ENCODE measurements around the gene CRABP1. TPM values are rescaled to one million over a fixed set of nuclear protein-coding genes. Genes with fewer than 3 reads are reported as not detected.

Gene CRABP1
- polyA plus RNA-seq, 1 donor from 2014 or later, result 7.0 TPM

DNA sequence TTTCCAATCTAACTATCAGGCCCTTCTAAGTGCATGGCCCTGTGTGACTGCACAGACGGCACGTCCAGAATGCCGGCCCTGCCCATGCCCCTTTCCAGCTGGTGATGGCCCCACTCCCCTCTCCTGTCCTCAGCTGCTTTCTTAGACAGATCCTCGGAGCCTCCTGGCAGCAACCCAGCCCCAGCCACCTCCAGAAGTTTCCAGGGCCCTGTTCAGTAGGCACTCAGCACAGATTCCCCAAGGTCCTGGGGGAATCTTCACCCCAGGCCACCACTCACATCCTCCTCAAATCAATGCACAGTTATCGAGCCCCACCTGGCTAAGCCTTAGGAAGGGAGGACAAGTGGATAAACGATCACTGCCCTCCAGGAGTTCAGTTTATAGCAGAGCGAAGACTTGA is 1.4 kb upstream of the CRABP1 start:
- no peaks in the 10 kb centered on the region for H3K9me3 ChIP-seq (ENCODE audit: low read length)
- TF ChIP-seq POLR2AphosphoS5 (IDR thresholded peaks at IDR 0.05) (no peak), MXI1 (conservative IDR thresholded peaks at IDR 0.05; ENCODE audit: poor library complexity, severe bottlenecking) (no peak), RAD21 (conservative IDR thresholded peaks at IDR 0.05) (no peak), REST (IDR thresholded peaks at IDR 0.05; ENCODE audit: borderline replicate concordance) (no peak), SMC3 (conservative IDR thresholded peaks at IDR 0.05; ENCODE audit: poor library complexity) (no peak), EZH2 (IDR thresholded peaks at IDR 0.05; ENCODE audit: borderline replicate concordance, insufficient read depth, low read length, poor library complexity, severe bottlenecking) (no peak), EP300 (conservative IDR thresholded peaks at IDR 0.05; ENCODE audit: poor library complexity, severe bottlenecking) (no peak), TAF1 (IDR thresholded peaks at IDR 0.05; ENCODE audit: low read depth) (no peak)
- no peaks in the 10 kb centered on the region for H3K9me2 ChIP-seq (ENCODE audit: insufficient read depth, low read length)
- H3K27ac ChIP-seq (ENCODE audit: low read length), result no peak overlapping the region
- H3K9ac ChIP-seq (ENCODE audit: low read length), result no peak overlapping the region
- peaks cover 49% of the 10 kb centered on the region for H3K27me3 ChIP-seq (ENCODE audit: insufficient read depth, low read depth, low read length)
- H3K4me3 ChIP-seq (ENCODE audit: low read length), result no peak overlapping the region
- no peak overlapping the region for H3K4me2 ChIP-seq (ENCODE audit: low read length)
- H3K79me2 ChIP-seq (replicated peaks; ENCODE audit: insufficient read depth, low read length), result no peaks in the 10 kb centered on the region
- H2AFZ ChIP-seq (ENCODE audit: low read depth, low read length), result no peak overlapping the region
- no peaks in the 10 kb centered on the region for H3K36me3 ChIP-seq (ENCODE audit: insufficient read depth, low read length)
- no peaks in the 10 kb centered on the region for H4K20me1 ChIP-seq (ENCODE audit: insufficient read depth)
- H3F3A ChIP-seq (ENCODE audit: insufficient read depth, low read length, poor library complexity, severe bottlenecking), result no peaks in the 10 kb centered on the region

- Histone ChIP-seq H3K27ac (ENCODE audit: low read length) (no peak overlapping the region), H2AFZ (ENCODE audit: low read depth, low read length) (no peak overlapping the region), H3K9me3 (ENCODE audit: low read length) (no peaks in the 10 kb centered on the region), H3F3A (ENCODE audit: insufficient read depth, low read length, poor library complexity, severe bottlenecking) (no peaks in the 10 kb centered on the region), H3K27me3 (ENCODE audit: insufficient read depth, low read depth, low read length) (peaks cover 49% of the 10 kb centered on the region), H3K36me3 (ENCODE audit: insufficient read depth, low read length) (no peaks in the 10 kb centered on the region), H3K9ac (ENCODE audit: low read length) (no peak overlapping the region), H4K20me1 (ENCODE audit: insufficient read depth) (no peaks in the 10 kb centered on the region), H3K79me2 (replicated peaks; ENCODE audit: insufficient read depth, low read length) (no peaks in the 10 kb centered on the region), H3K4me3 (ENCODE audit: low read length) (no peak overlapping the region), H3K4me2 (ENCODE audit: low read length) (no peak overlapping the region), H3K9me2 (ENCODE audit: insufficient read depth, low read length) (no peaks in the 10 kb centered on the region)
- TF ChIP-seq TAF1 (IDR thresholded peaks at IDR 0.05; ENCODE audit: low read depth) (no peak), POLR2AphosphoS5 (IDR thresholded peaks at IDR 0.05) (no peak), EP300 (conservative IDR thresholded peaks at IDR 0.05; ENCODE audit: poor library complexity, severe bottlenecking) (no peak), REST (IDR thresholded peaks at IDR 0.05; ENCODE audit: borderline replicate concordance) (no peak), RAD21 (conservative IDR thresholded peaks at IDR 0.05) (no peak), SMC3 (conservative IDR thresholded peaks at IDR 0.05; ENCODE audit: poor library complexity) (no peak)
Observed at GRCh38 chr15:78339559-78339958, 594 bp upstream of the CRABP1 start.

Data from neural cell (in vitro differentiated cells).